Upper lobe of right lung (tissue), 1 donor: ENCODE measurements around the gene ATP6V1G2. TPM values are rescaled to one million over a fixed set of nuclear protein-coding genes. Genes with fewer than 3 reads are reported as not detected.

Source experiments
- ATAC-seq: fragments of 200-7000 bp; cut with Tn5 transposase; one replicate; pipeline ENCODE4 v1.9.1; 2020; ENCODE audit warnings: mild to moderate bottlenecking, moderate library complexity
- DNase-seq: peaks from one replicate; pipeline ENCODE4 v3.0.0-alpha.2; 2020
- H3K27ac ChIP-seq: fragments of 200-600 bp; one replicate; pipeline ENCODE4 v1.8.0; 2022
- H3K27me3 ChIP-seq: fragments of 200-600 bp; one replicate; pipeline ENCODE4 v1.8.0; 2022; ENCODE audit warnings: mild to moderate bottlenecking
- H3K36me3 ChIP-seq: fragments of 200-600 bp; one replicate; pipeline ENCODE4 v1.8.0; 2022
- H3K4me1 ChIP-seq: fragments of 200-600 bp; one replicate; pipeline ENCODE4 v1.8.0; 2022
- H3K4me3 ChIP-seq: fragments of 200-600 bp; one replicate; pipeline ENCODE4 v1.8.0; 2022; ENCODE audit warnings: mild to moderate bottlenecking
- H3K9me3 ChIP-seq: fragments of 200-600 bp; one replicate; pipeline ENCODE4 v1.8.0; 2022
- CTCF ChIP-seq: fragments of 200-600 bp; IDR thresholded peaks from one replicate; pipeline ENCODE4 v1.8.0; 2022; ENCODE audit warnings: antibody characterized with exemption
- intact Hi-C: fragments of 100-400 bp; cut with DNase I; formaldehyde crosslinking; loops from one replicate; pipeline ENCODE4 v1.11.0; 2022
- total RNA-seq: library from RNA; stranded (reverse); fragmentation: NEBNext Ultra II Directional; extraction: Animal tissue kit (Norgen Biotek cat#: 25700); gene quantifications from one replicate; pipeline ENCODE4 v1.2.1, GENCODE V29; 2021
- donor health status: DM: no; HTN: yes; CAD: no; lungs with severe emphysema.

ATP6V1G2 gene
- total RNA-seq, 1 donor from 2014 or later, result 0.75 TPM

DNA sequence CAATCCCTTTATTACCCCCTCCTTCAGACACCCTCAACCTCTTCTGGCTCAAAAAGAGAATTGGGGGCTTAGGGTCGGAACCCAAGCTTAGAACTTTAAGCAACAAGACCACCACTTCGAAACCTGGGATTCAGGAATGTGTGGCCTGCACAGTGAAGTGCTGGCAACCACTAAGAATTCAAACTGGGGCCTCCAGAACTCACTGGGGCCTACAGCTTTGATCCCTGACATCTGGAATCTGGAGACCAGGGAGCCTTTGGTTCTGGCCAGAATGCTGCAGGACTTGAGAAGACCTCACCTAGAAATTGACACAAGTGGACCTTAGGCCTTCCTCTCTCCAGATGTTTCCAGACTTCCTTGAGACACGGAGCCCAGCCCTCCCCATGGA is 31.2 kb upstream of the ATP6V1G2 start:
- peaks cover 7% of the 10 kb centered on the region for H3K4me1 ChIP-seq
- no peaks in the 10 kb centered on the region for H3K9me3 ChIP-seq
- H3K27ac ChIP-seq, result no peak overlapping the region
- no peak for TF ChIP-seq CTCF
- no peaks in the 10 kb centered on the region for H3K27me3 ChIP-seq
- H3K36me3 ChIP-seq, result no peaks in the 10 kb centered on the region
- DNase-seq, result no peak
- ATAC-seq, result no peak
- no peak overlapping the region for H3K4me3 ChIP-seq
- intact Hi-C loops, result no loop called here

DNA sequence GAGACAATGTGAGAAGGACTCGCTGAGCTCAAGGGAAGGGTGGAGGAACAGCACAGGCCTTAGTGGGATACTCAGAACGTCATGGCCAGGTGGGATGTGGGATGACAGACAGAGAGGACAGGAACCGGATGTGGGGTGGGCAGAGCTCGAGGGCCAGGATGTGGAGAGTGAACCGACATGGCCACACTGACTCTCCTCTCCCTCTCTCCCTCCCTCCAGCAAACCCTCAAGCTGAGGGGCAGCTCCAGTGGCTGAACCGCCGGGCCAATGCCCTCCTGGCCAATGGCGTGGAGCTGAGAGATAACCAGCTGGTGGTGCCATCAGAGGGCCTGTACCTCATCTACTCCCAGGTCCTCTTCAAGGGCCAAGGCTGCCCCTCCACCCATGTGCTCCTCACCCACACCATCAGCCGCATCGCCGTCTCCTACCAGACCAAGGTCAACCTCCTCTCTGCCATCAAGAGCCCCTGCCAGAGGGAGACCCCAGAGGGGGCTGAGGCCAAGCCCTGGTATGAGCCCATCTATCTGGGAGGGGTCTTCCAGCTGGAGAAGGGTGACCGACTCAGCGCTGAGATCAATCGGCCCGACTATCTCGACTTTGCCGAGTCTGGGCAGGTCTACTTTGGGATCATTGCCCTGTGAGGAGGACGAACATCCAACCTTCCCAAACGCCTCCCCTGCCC is 30.6 kb upstream of the ATP6V1G2 start:
- H3K4me3 ChIP-seq, result peak overlapping the region; percentile 48
- no peak for TF ChIP-seq CTCF
- DNase-seq, result no peak
- intact Hi-C loops, result no loop called here
- no peak overlapping the region for H3K27ac ChIP-seq
- ATAC-seq, result no peak
- H3K4me1 ChIP-seq, result peaks cover 7% of the 10 kb centered on the region
- H3K9me3 ChIP-seq, result no peaks in the 10 kb centered on the region
- H3K27me3 ChIP-seq, result no peaks in the 10 kb centered on the region
- no peaks in the 10 kb centered on the region for H3K36me3 ChIP-seq

DNA sequence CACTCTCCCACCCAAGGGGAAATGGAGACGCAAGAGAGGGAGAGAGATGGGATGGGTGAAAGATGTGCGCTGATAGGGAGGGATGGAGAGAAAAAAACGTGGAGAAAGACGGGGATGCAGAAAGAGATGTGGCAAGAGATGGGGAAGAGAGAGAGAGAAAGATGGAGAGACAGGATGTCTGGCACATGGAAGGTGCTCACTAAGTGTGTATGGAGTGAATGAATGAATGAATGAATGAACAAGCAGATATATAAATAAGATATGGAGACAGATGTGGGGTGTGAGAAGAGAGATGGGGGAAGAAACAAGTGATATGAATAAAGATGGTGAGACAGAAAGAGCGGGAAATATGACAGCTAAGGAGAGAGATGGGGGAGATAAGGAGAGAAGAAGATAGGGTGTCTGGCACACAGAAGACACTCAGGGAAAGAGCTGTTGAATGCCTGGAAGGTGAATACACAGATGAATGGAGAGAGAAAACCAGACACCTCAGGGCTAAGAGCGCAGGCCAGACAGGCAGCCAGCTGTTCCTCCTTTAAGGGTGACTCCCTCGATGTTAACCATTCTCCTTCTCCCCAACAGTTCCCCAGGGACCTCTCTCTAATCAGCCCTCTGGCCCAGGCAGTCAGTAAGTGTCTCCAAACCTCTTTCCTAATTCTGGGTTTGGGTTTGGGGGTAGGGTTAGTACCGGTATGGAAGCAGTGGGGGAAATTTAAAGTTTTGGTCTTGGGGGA is 29.7 kb upstream of the ATP6V1G2 start:
- ATAC-seq (no peak), DNase-seq (no peak)
- peak overlapping the region; percentile 48 for H3K4me3 ChIP-seq
- no peaks in the 10 kb centered on the region for H3K9me3 ChIP-seq
- no peak for TF ChIP-seq CTCF
- no peaks in the 10 kb centered on the region for H3K36me3 ChIP-seq
- H3K4me1 ChIP-seq, result no peaks in the 10 kb centered on the region
- peak overlapping the region; percentile 55 for H3K27ac ChIP-seq
- intact Hi-C loops, result no loop called here
- H3K27me3 ChIP-seq, result no peaks in the 10 kb centered on the region

GRCh38 chr6:31575335-31575901 is 29.0 kb upstream of the ATP6V1G2 start, which contains the start of gene TNF:
Gene TNF (plus strand): TSS chr6:31575565. CDS start chr6:31575742, 177 bp downstream.
- no peaks in the 10 kb centered on the region for H3K4me1 ChIP-seq
- H3K4me3 ChIP-seq, result peak within 1 kb of the TSS; percentile 48
- peak within 1 kb of the TSS; percentile 55 for H3K27ac ChIP-seq
- peak; percentile 71 for ATAC-seq
- H3K9me3 ChIP-seq, result no peaks in the 10 kb centered on the region
- H3K36me3 ChIP-seq, result no peaks in the 10 kb centered on the region
- peak; percentile 69 for DNase-seq
- no peaks in the 10 kb centered on the region for H3K27me3 ChIP-seq
- TF ChIP-seq CTCF, result no peak
- intact Hi-C loops, result no loop called here

GRCh38 chr6:31574106-31575061 is 28.0 kb upstream of the ATP6V1G2 start:
- no peak for ATAC-seq
- Histone ChIP-seq H3K27me3 (no peaks in the 10 kb centered on the region), H3K9me3 (no peaks in the 10 kb centered on the region), H3K4me3 (no peak overlapping the region), H3K36me3 (no peaks in the 10 kb centered on the region), H3K4me1 (no peaks in the 10 kb centered on the region), H3K27ac (peak overlapping the region; percentile 17)
- no peak for TF ChIP-seq CTCF
- no peak for DNase-seq
- intact Hi-C loops, result no loop called here
